ENCODE data around the gene PPP2R2C.

GRCh38 chr4:6340446-6341015, 131.9 kb downstream of the PPP2R2C start:
- TF ChIP-seq CTCF (IDR thresholded peaks at IDR 0.05) (no peak), ZFX (IDR thresholded peaks at IDR 0.05; ENCODE audit: borderline replicate concordance) (no peak)
